NCI-H1105 (cell line): ENCODE results near the gene PFKP.

Experiments used
- DNase-seq: peaks from one replicate; lab custom pipeline; 2025; lab: John Stamatoyannopoulos, UW

The PFKP gene

GRCh38 chr10:3136336-3136735 lies 69.0 kb downstream of the PFKP start:
- DNase-seq: no peak

- no peak for DNase-seq
Measured at GRCh38 chr10:3136763-3137611, 69.6 kb downstream of the PFKP start.

- DNase-seq: no peak
Measured at GRCh38 chr10:3137958-3138726, 70.8 kb downstream of the PFKP start.

- no peak for DNase-seq
Measured at GRCh38 chr10:3139216-3139910, 72.0 kb downstream of the PFKP start.

- no peak for DNase-seq
Measured at GRCh38 chr10:3140280-3140679, 72.9 kb downstream of the PFKP start.

GRCh38 chr10:3141351-3142005 lies 74.1 kb downstream of the PFKP start:
- no peak for DNase-seq

- no peak for DNase-seq
Measured at GRCh38 chr10:3142146-3142875, 75.0 kb downstream of the PFKP start.

- DNase-seq: no peak
Measured at GRCh38 chr10:3143366-3143765, 76.0 kb downstream of the PFKP start.

GRCh38 chr10:3143791-3144434 lies 76.6 kb downstream of the PFKP start:
- DNase-seq: no peak

GRCh38 chr10:3145366-3145765 lies 78.0 kb downstream of the PFKP start:
- DNase-seq: no peak

- no peak for DNase-seq
Measured at GRCh38 chr10:3146289-3146688, 78.9 kb downstream of the PFKP start.

- no peak for DNase-seq
Measured at GRCh38 chr10:3147117-3147820, 79.9 kb downstream of the PFKP start.

GRCh38 chr10:3148041-3148440 lies 80.7 kb downstream of the PFKP start:
- no peak for DNase-seq

- no peak for DNase-seq
Measured at GRCh38 chr10:3148994-3149393, 81.6 kb downstream of the PFKP start.

- DNase-seq: no peak
Measured at GRCh38 chr10:3149918-3150317, 82.6 kb downstream of the PFKP start.

- DNase-seq: no peak
Measured at GRCh38 chr10:3150366-3150765, 83.0 kb downstream of the PFKP start.

- DNase-seq: no peak
Measured at GRCh38 chr10:3150961-3151360, 83.6 kb downstream of the PFKP start.

- DNase-seq: no peak
Measured at GRCh38 chr10:3151889-3152565, 84.7 kb downstream of the PFKP start.

- DNase-seq: no peak
Measured at GRCh38 chr10:3152566-3152935, 85.2 kb downstream of the PFKP start.

GRCh38 chr10:3154666-3155065 lies 87.3 kb downstream of the PFKP start:
- no peak for DNase-seq
